KMS-11 (cell line): ENCODE data around the gene MLEC.

Experiments used
- H2AFZ ChIP-seq: fragments of 200-600 bp; sonication (generic); 2 replicates; pipeline ENCODE4 v1.6.1; 2016; ENCODE audit warnings: antibody characterized with exemption, mixed run types, low read depth
- H3K27ac ChIP-seq: fragments of 200-600 bp; sonication (generic); 2 replicates; pipeline ENCODE4 v1.6.1; 2016; ENCODE audit warnings: mild to moderate bottlenecking, mixed run types
- H3K27me3 ChIP-seq: fragments of 200-600 bp; sonication (generic); 2 replicates; pipeline ENCODE4 v1.6.1; 2017; ENCODE audit warnings: mild to moderate bottlenecking, low read depth, mixed run types, moderate library complexity; ENCODE audit not compliant: insufficient read depth
- H3K36me3 ChIP-seq: fragments of 200-600 bp; sonication (generic); 2 replicates; pipeline ENCODE4 v1.6.1; 2017; ENCODE audit warnings: mild to moderate bottlenecking, mixed run types; ENCODE audit not compliant: insufficient read depth
- H3K4me1 ChIP-seq: fragments of 200-600 bp; sonication (generic); 2 replicates; pipeline ENCODE4 v1.6.1; 2016; ENCODE audit warnings: mild to moderate bottlenecking, low read depth, mixed run types; ENCODE audit not compliant: poor library complexity, severe bottlenecking
- H3K4me2 ChIP-seq: fragments of 200-600 bp; sonication (generic); 2 replicates; pipeline ENCODE4 v1.7.0; 2016; ENCODE audit warnings: mild to moderate bottlenecking, mixed run types
- H3K4me3 ChIP-seq: fragments of 200-600 bp; sonication (generic); IDR thresholded peaks from 2 replicates; pipeline ENCODE4 v1.6.1; 2017; ENCODE audit warnings: low read depth, low read length, mixed read lengths; ENCODE audit not compliant: insufficient read depth
- H3K79me2 ChIP-seq: fragments of 200-600 bp; sonication (generic); 2 replicates; pipeline ENCODE4 v1.6.1; 2016; ENCODE audit warnings: low read depth, mixed run types; ENCODE audit not compliant: insufficient read depth
- H3K9ac ChIP-seq: fragments of 200-600 bp; sonication (generic); 2 replicates; pipeline ENCODE4 v1.6.1; 2016; ENCODE audit warnings: mild to moderate bottlenecking, mixed run types
- H4K20me1 ChIP-seq: fragments of 200-600 bp; sonication (generic); 2 replicates; pipeline ENCODE4 v1.6.1; 2016; ENCODE audit warnings: mild to moderate bottlenecking, mixed run types; ENCODE audit not compliant: insufficient read depth
- CTCF ChIP-seq: fragments of 200-600 bp; sonication (generic); conservative IDR thresholded peaks from 2 replicates; pipeline ENCODE4 v1.6.1; 2017; ENCODE audit warnings: low read depth, mild to moderate bottlenecking, antibody characterized with exemption, low read length, moderate library complexity, mixed read lengths

Gene MLEC

GRCh38 chr12:120719496-120720233, 32.7 kb downstream of the MLEC start:
- H3K4me3 ChIP-seq: no peak overlapping the region
- H3K4me2 ChIP-seq: no peak overlapping the region
- no peaks in the 10 kb centered on the region for H4K20me1 ChIP-seq
- H3K9ac ChIP-seq: no peak overlapping the region
- TF ChIP-seq CTCF: no peak
- no peak overlapping the region for H2AFZ ChIP-seq
- H3K4me1 ChIP-seq: no peaks in the 10 kb centered on the region
- H3K36me3 ChIP-seq: no peaks in the 10 kb centered on the region
- no peak overlapping the region for H3K27ac ChIP-seq
- H3K79me2 ChIP-seq: no peaks in the 10 kb centered on the region
- H3K27me3 ChIP-seq: no peaks in the 10 kb centered on the region

GRCh38 chr12:120720234-120720986, 33.5 kb downstream of the MLEC start:
- Histone ChIP-seq H3K79me2 (no peaks in the 10 kb centered on the region), H3K27ac (no peak overlapping the region), H3K4me2 (no peak overlapping the region), H3K9ac (no peak overlapping the region), H4K20me1 (no peaks in the 10 kb centered on the region), H3K4me3 (no peak overlapping the region), H3K27me3 (no peaks in the 10 kb centered on the region), H3K4me1 (no peaks in the 10 kb centered on the region), H2AFZ (no peak overlapping the region), H3K36me3 (no peaks in the 10 kb centered on the region)
- no peak for TF ChIP-seq CTCF

GRCh38 chr12:120720987-120721801, 34.2 kb downstream of the MLEC start:
- H3K27ac ChIP-seq: no peak overlapping the region
- no peak overlapping the region for H3K4me2 ChIP-seq
- H3K36me3 ChIP-seq: no peaks in the 10 kb centered on the region

More at GRCh38 chr12:120720987-120721801, 34.2 kb downstream of the MLEC start:
- H3K4me1 ChIP-seq: no peaks in the 10 kb centered on the region
- no peak overlapping the region for H2AFZ ChIP-seq
- H4K20me1 ChIP-seq: no peaks in the 10 kb centered on the region
- no peak overlapping the region for H3K9ac ChIP-seq
- no peak overlapping the region for H3K4me3 ChIP-seq
- H3K79me2 ChIP-seq: no peaks in the 10 kb centered on the region
- no peak for TF ChIP-seq CTCF
- H3K27me3 ChIP-seq: no peaks in the 10 kb centered on the region
